PC-3 (cell line): ENCODE results near the gene ITGB4. TPM values are rescaled to one million over a fixed set of nuclear protein-coding genes. Genes with fewer than 3 reads are reported as not detected.

Experiments
- ATAC-seq: fragments of 200-7000 bp; cut with Tn5 transposase; 2 replicates; pipeline ENCODE4 v1.9.1; 2020; ENCODE audit warnings: mild to moderate bottlenecking, moderate library complexity
- BruUV-seq: library from RNA; stranded (reverse); fragments of 400-500 nt; replicated peaks from 2 replicates; lab custom pipeline; 2021; lab: Mats Ljungman, UMichigan
- CTCF ChIA-PET: fragments of 300-600 bp; sonication (Branson Sonifier 250); formaldehyde crosslinking; loops from one replicate; lab custom pipeline; 2022; ENCODE audit warnings: antibody characterized with exemption; lab: Charles Lee
- POLR2A ChIA-PET: fragments of 300-600 bp; sonication (Branson Sonifier 250); formaldehyde crosslinking; loops from one replicate; lab custom pipeline; 2022; ENCODE audit warnings: antibody characterized with exemption; ENCODE audit not compliant: unreplicated experiment; lab: Charles Lee
- DNase-seq: peaks from one replicate; pipeline ENCODE4 v3.0.0-alpha.2; 2015
- H2AFZ ChIP-seq: fragments of 300-600 bp; sonication (generic); 2 replicates; pipeline ENCODE4 v1.6.0; 2016; ENCODE audit warnings: antibody characterized with exemption, low read length
- H3F3A ChIP-seq: fragments of 300-600 bp; sonication (generic); one replicate; pipeline ENCODE4 v1.6.0; 2017; ENCODE audit warnings: antibody characterized with exemption, low read length, control low read depth, mild to moderate bottlenecking; ENCODE audit not compliant: unreplicated experiment
- H3K27ac ChIP-seq: fragments of 300-600 bp; sonication (generic); 2 replicates; pipeline ENCODE4 v1.5.1; 2016; ENCODE audit warnings: mild to moderate bottlenecking, low read length
- H3K27me3 ChIP-seq: fragments of 300-600 bp; sonication (generic); 2 replicates; pipeline ENCODE4 v1.6.1; 2016; ENCODE audit warnings: low read length, mixed read lengths
- H3K36me3 ChIP-seq: fragments of 300-600 bp; sonication (generic); 2 replicates; pipeline ENCODE4 v1.6.1; 2016; ENCODE audit warnings: low read depth, mixed run types, low read length, mixed read lengths
- H3K4me1 ChIP-seq: fragments of 300-600 bp; sonication (generic); 2 replicates; pipeline ENCODE4 v1.5.1; 2016; ENCODE audit warnings: low read length; ENCODE audit not compliant: insufficient read depth
- H3K4me2 ChIP-seq: fragments of 300-600 bp; sonication (generic); 2 replicates; pipeline ENCODE4 v1.6.0; 2016; ENCODE audit warnings: low read length
- H3K4me3 ChIP-seq: fragments of 300-600 bp; sonication (generic); 2 replicates; pipeline ENCODE4 v1.5.1; 2016; ENCODE audit warnings: mild to moderate bottlenecking, low read length, mixed read lengths
- H3K79me2 ChIP-seq: fragments of 300-600 bp; sonication (generic); 2 replicates; pipeline ENCODE4 v1.6.1; 2017; ENCODE audit warnings: low read length, mixed read lengths
- H3K9ac ChIP-seq: fragments of 300-600 bp; sonication (generic); 2 replicates; pipeline ENCODE4 v1.6.0; 2016; ENCODE audit warnings: mild to moderate bottlenecking, low read length
- H3K9me2 ChIP-seq: fragments of 300-600 bp; sonication (generic); replicated peaks from 2 replicates; pipeline ENCODE4 v1.6.1; 2016; ENCODE audit warnings: mixed run types, low read length, mixed read lengths
- H3K9me3 ChIP-seq: fragments of 300-600 bp; sonication (generic); 2 replicates; pipeline ENCODE4 v1.6.1; 2016; ENCODE audit warnings: low read length, mixed read lengths
- H4K20me1 ChIP-seq: fragments of 300-600 bp; sonication (generic); 2 replicates; pipeline ENCODE4 v1.6.1; 2016; ENCODE audit warnings: low read length, mixed read lengths
- CTCF ChIP-seq: fragments of 300-600 bp; sonication (generic); conservative IDR thresholded peaks from 2 replicates; pipeline ENCODE4 v1.5.1; 2017; ENCODE audit warnings: antibody characterized with exemption, low read depth, mild to moderate bottlenecking, low read length
- EZH2 ChIP-seq: fragments of 300-600 bp; sonication (generic); IDR thresholded peaks from one replicate; pipeline ENCODE4 v1.6.1; 2017; ENCODE audit warnings: antibody characterized with exemption, mild to moderate bottlenecking, low read length; ENCODE audit not compliant: unreplicated experiment
- EZH2phosphoT487 ChIP-seq: fragments of 300-600 bp; sonication (generic); IDR thresholded peaks from 2 replicates; pipeline ENCODE4 v1.6.1; 2018; ENCODE audit warnings: mild to moderate bottlenecking, antibody characterized with exemption, low read length, borderline replicate concordance
- intact Hi-C: fragments of 100-400 bp; cut with micrococcal nuclease; formaldehyde crosslinking; loops from 2 replicates; pipeline ENCODE4 v1.9.0; 2023
- total RNA-seq: library from RNA; depleted of rRNA; stranded (reverse); fragments of >200 nt; gene quantifications from 2 replicates; pipeline ENCODE4 v1.2.3, GENCODE V29; 2014

Gene ITGB4
- total RNA-seq, 1 experiment from 2014 or later: 273 TPM

- ChIA-PET POLR2A (no interaction called here), CTCF (interaction anchor here (0.5 to 1.3 kb wide), 3 partner anchors 72 to 1515 kb away, joined by 4 to 9 read pairs (median 5); partner anchors contain the start of gene SMIM5)
- ATAC-seq: no peak
- Histone ChIP-seq H3K27ac (no peak overlapping the region), H2AFZ (no peak overlapping the region), H3K4me1 (no peaks in the 10 kb centered on the region), H3K79me2 (no peaks in the 10 kb centered on the region), H3K27me3 (no peaks in the 10 kb centered on the region), H3K36me3 (peaks cover 55% of the 10 kb centered on the region), H4K20me1 (no peaks in the 10 kb centered on the region), H3K9me2 (no peaks in the 10 kb centered on the region), H3K4me3 (no peak overlapping the region), H3K4me2 (no peak overlapping the region), H3F3A (no peaks in the 10 kb centered on the region), H3K9ac (no peak overlapping the region), H3K9me3 (no peaks in the 10 kb centered on the region)
- BruUV-seq: TSS peak; percentile 10
- intact Hi-C loops: loop anchor here (1.0 kb wide), 1 partner anchor 118 kb away; the partner anchor contains the start of gene SMIM5
- no peak for TF ChIP-seq EZH2phosphoT487
- no peak for TF ChIP-seq EZH2
- no peak for TF ChIP-seq CTCF
- DNase-seq: no peak
Measured at GRCh38 chr17:75750661-75751423, 29.6 kb downstream of the ITGB4 start.

GRCh38 chr17:75751676-75752404 is 30.6 kb downstream of the ITGB4 start:
- Histone ChIP-seq H3K79me2 (no peaks in the 10 kb centered on the region), H3K4me2 (no peak overlapping the region), H3K36me3 (peaks cover 62% of the 10 kb centered on the region), H4K20me1 (no peaks in the 10 kb centered on the region), H3F3A (no peaks in the 10 kb centered on the region), H3K4me1 (no peaks in the 10 kb centered on the region), H3K9ac (no peak overlapping the region), H3K9me2 (no peaks in the 10 kb centered on the region), H3K27me3 (no peaks in the 10 kb centered on the region), H3K27ac (no peak overlapping the region), H3K4me3 (no peak overlapping the region), H3K9me3 (no peaks in the 10 kb centered on the region), H2AFZ (no peak overlapping the region)
- CTCF ChIA-PET: no interaction called here
- DNase-seq (no peak), ATAC-seq (no peak)
- BruUV-seq: no TSS peak
- TF ChIP-seq CTCF: no peak
- TF ChIP-seq EZH2: no peak
- no peak for TF ChIP-seq EZH2phosphoT487
- intact Hi-C loops: no loop called here
- POLR2A ChIA-PET: no interaction called here
